AG09309 (cell line): ENCODE measurements around the gene NUP93.

Experiments
- DNase-seq: peaks from one replicate; pipeline ENCODE4 v3.0.0-alpha.2; 2010; ENCODE audit warnings: low read depth
- H3K4me3 ChIP-seq: 2 replicates; pipeline ENCODE4 v1.5.1; 2011; ENCODE audit warnings: mild to moderate bottlenecking, low read depth, low read length, moderate library complexity; ENCODE audit not compliant: control insufficient read depth
- CTCF ChIP-seq: IDR thresholded peaks from 2 replicates; pipeline ENCODE4 v1.5.1; 2011; ENCODE audit warnings: mild to moderate bottlenecking, low read depth, low read length, inconsistent platforms; ENCODE audit not compliant: insufficient read depth, control insufficient read depth; ENCODE audit errors: missing control alignments

Gene NUP93

GRCh38 chr16:56769677-56770076, 39.7 kb downstream of the NUP93 start:
- no peak for TF ChIP-seq CTCF
- no peak for DNase-seq
- H3K4me3 ChIP-seq: no peak overlapping the region

GRCh38 chr16:56771558-56772279, 41.8 kb downstream of the NUP93 start:
- no peak for TF ChIP-seq CTCF
- no peak overlapping the region for H3K4me3 ChIP-seq
- DNase-seq: no peak

GRCh38 chr16:56773532-56773931, 43.6 kb downstream of the NUP93 start:
- TF ChIP-seq CTCF: no peak
- no peak overlapping the region for H3K4me3 ChIP-seq
- no peak for DNase-seq

GRCh38 chr16:56774016-56774680, 44.2 kb downstream of the NUP93 start:
- no peak overlapping the region for H3K4me3 ChIP-seq
- no peak for TF ChIP-seq CTCF
- DNase-seq: no peak

GRCh38 chr16:56775162-56775561, 45.2 kb downstream of the NUP93 start:
- no peak for TF ChIP-seq CTCF
- DNase-seq: no peak
- H3K4me3 ChIP-seq: no peak overlapping the region

GRCh38 chr16:56776562-56776961, 46.6 kb downstream of the NUP93 start:
- TF ChIP-seq CTCF: no peak
- peak; percentile 40 for DNase-seq
- no peak overlapping the region for H3K4me3 ChIP-seq
